ENCODE measurements around the gene RWDD1. TPM values are rescaled to one million over a fixed set of nuclear protein-coding genes. Genes with fewer than 3 reads are reported as not detected.

The RWDD1 gene
- total and polyA plus RNA-seq, 2 of the 13 experiments (the other 11 are each of a cell fraction or from before 2014, with no cell fraction given), result 27.4 to 67.1 TPM

DNA sequence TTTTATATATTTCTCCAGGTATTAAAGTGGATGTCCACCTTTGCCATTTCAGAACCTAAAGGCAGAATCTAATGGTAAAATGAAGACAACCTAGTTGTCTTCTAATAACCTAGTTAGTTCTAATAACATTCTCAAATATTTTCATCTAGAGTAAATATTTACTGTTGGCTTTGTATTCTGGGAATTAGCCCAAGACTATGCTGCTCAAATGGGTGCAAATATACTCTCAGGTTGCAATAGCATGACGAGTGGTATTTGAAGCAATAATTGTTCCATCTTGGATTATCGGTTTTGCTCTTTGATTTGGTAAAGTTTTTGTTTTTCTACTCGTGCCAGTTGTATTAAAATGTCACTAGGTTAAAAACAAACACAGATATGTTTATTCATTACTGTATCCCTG lies 23.9 kb downstream of the RWDD1 start:
- WGBS (ENCODE audit: low lambda C conversion rate), result 68% methylated on average over 3 of the region's 3 CpGs
- TF ChIP-seq RFX5 (IDR thresholded peaks at IDR 0.05; ENCODE audit: low read depth, low read length) (no peak), ZNF597 (CRISPR knock-in tag; IDR thresholded peaks at IDR 0.05) (no peak), ZNF781 (CRISPR knock-in tag; IDR thresholded peaks at IDR 0.05; ENCODE audit: borderline replicate concordance, not compliant biosample characterization) (no peak), ZFP91 (CRISPR knock-in tag; IDR thresholded peaks at IDR 0.05; ENCODE audit: borderline replicate concordance) (no peak)
- TF ChIP-seq, protein P1, sequence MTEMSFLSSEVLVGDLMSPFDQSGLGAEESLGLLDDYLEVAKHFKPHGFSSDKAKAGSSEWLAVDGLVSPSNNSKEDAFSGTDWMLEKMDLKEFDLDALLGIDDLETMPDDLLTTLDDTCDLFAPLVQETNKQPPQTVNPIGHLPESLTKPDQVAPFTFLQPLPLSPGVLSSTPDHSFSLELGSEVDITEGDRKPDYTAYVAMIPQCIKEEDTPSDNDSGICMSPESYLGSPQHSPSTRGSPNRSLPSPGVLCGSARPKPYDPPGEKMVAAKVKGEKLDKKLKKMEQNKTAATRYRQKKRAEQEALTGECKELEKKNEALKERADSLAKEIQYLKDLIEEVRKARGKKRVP (CRISPR knock-in tag; IDR thresholded peaks at IDR 0.05), result no peak
- TF ChIP-seq, protein P2, sequence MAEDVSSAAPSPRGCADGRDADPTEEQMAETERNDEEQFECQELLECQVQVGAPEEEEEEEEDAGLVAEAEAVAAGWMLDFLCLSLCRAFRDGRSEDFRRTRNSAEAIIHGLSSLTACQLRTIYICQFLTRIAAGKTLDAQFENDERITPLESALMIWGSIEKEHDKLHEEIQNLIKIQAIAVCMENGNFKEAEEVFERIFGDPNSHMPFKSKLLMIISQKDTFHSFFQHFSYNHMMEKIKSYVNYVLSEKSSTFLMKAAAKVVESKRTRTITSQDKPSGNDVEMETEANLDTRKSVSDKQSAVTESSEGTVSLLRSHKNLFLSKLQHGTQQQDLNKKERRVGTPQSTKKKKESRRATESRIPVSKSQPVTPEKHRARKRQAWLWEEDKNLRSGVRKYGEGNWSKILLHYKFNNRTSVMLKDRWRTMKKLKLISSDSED (CRISPR knock-in tag; IDR thresholded peaks at IDR 0.05), result no peak
- Histone ChIP-seq H3K4me2 (ENCODE audit: low read depth, low read length) (no peak overlapping the region), H3K36me3 (replicated peaks in 1 of 2; ENCODE audit: control insufficient read depth in 1 of 2, insufficient read depth in 2 of 2, low read length in 2 of 2) (peaks cover 3 to 26% of the 10 kb centered on the region in 2 experiments; a peak in 4 of 5 replicates), H3K9me3 (ENCODE audit: low read length) (no peaks in the 10 kb centered on the region), H3K9ac (ENCODE audit: insufficient read depth, low read depth, low read length) (no peak overlapping the region), H3K4me1 (ENCODE audit: insufficient read depth, low read length) (no peaks in the 10 kb centered on the region), H3K27ac (ENCODE audit: extremely low read length, insufficient read depth, low read length) (no peak overlapping the region), H2AFZ (ENCODE audit: low read length) (no peak overlapping the region), H3K79me2 (ENCODE audit: insufficient read depth, low read length) (no peaks in the 10 kb centered on the region), H4K20me1 (ENCODE audit: insufficient read depth, low read length) (no peaks in the 10 kb centered on the region), H3K27me3 (ENCODE audit: control insufficient read depth in 1 of 2, insufficient read depth in 2 of 2, low read length in 2 of 2) (no peaks in the 10 kb centered on the region), H3K4me3 (replicated peaks in 1 of 3; ENCODE audit: insufficient read depth in 1 of 3, low read depth in 2 of 3, low read length in 3 of 3) (no peak overlapping the region)
- no TSS peak for BruUV-seq (replicated peaks)
- ATAC-seq (no peak), DNase-seq (ENCODE audit: low spot score) (no peak), FAIRE-seq (no peak)
- intact Hi-C loops (cut with micrococcal nuclease; ENCODE audit: unreplicated experiment) (no loop called here), in situ Hi-C loops (cut with HindIII; ENCODE audit: extremely low pct_ligation_motif_present, low pct_unique_long_range_greater_than_20kb) (no loop called here)
- ChIA-PET CTCF (ENCODE audit: low intra/inter-chr PET ratio, low total read pairs) (no interaction called here), POLR2A (no interaction called here)

Data from HepG2 (cell line).